Hepatocyte (in vitro differentiated cells): ENCODE data around the gene NME7. TPM values are rescaled to one million over a fixed set of nuclear protein-coding genes. Genes with fewer than 3 reads are reported as not detected.

Experiments used
- DNase-seq: peaks from one replicate; pipeline ENCODE4 v3.0.0-alpha.2; 2016; ENCODE audit warnings: low spot score
- H2AFZ ChIP-seq: fragments of 200-600 bp; sonication (generic); 2 replicates; pipeline ENCODE4 v1.6.0; 2016; ENCODE audit warnings: antibody characterized with exemption, mild to moderate bottlenecking
- H3K27ac ChIP-seq: fragments of 200-600 bp; sonication (generic); 2 replicates; pipeline ENCODE4 v1.5.1; 2016; ENCODE audit warnings: mild to moderate bottlenecking
- H3K27me3 ChIP-seq: fragments of 200-600 bp; sonication (generic); 2 replicates; pipeline ENCODE4 v1.6.1; 2016
- H3K36me3 ChIP-seq: fragments of 200-600 bp; sonication (generic); replicated peaks from 2 replicates; pipeline ENCODE4 v1.5.1; 2016; ENCODE audit warnings: low read depth; ENCODE audit not compliant: insufficient read depth
- H3K4me1 ChIP-seq: fragments of 200-600 bp; sonication (generic); 2 replicates; pipeline ENCODE4 v1.5.1; 2016; ENCODE audit warnings: mild to moderate bottlenecking, moderate library complexity; ENCODE audit not compliant: insufficient read depth
- H3K4me2 ChIP-seq: fragments of 200-600 bp; sonication (generic); 2 replicates; pipeline ENCODE4 v1.6.0; 2016
- H3K4me3 ChIP-seq: fragments of 200-600 bp; sonication (generic); 2 replicates; pipeline ENCODE4 v1.5.1; 2016; ENCODE audit warnings: mild to moderate bottlenecking
- H3K79me2 ChIP-seq: fragments of 200-600 bp; sonication (generic); 2 replicates; pipeline ENCODE4 v1.6.0; 2017; ENCODE audit warnings: mild to moderate bottlenecking
- H3K9me2 ChIP-seq: fragments of 200-600 bp; sonication (generic); replicated peaks from 2 replicates; pipeline ENCODE4 v1.6.0; 2017; ENCODE audit warnings: mild to moderate bottlenecking; ENCODE audit not compliant: insufficient read depth
- H3K9me3 ChIP-seq: fragments of 200-600 bp; sonication (generic); 2 replicates; pipeline ENCODE4 v1.5.1; 2016; ENCODE audit warnings: low read depth, mild to moderate bottlenecking
- H4K20me1 ChIP-seq: fragments of 200-600 bp; sonication (generic); 2 replicates; pipeline ENCODE4 v1.6.0; 2016; ENCODE audit warnings: mild to moderate bottlenecking; ENCODE audit not compliant: insufficient read depth, poor library complexity, severe bottlenecking
- CTCF ChIP-seq: fragments of 200-600 bp; sonication (generic); IDR thresholded peaks from 2 replicates; pipeline ENCODE4 v1.5.1; 2016; ENCODE audit warnings: antibody characterized with exemption, mild to moderate bottlenecking; ENCODE audit not compliant: poor library complexity
- EZH2 ChIP-seq: fragments of 200-600 bp; sonication (generic); IDR thresholded peaks from 2 replicates; pipeline ENCODE4 v1.6.1; 2016; ENCODE audit warnings: antibody characterized with exemption, mild to moderate bottlenecking, borderline replicate concordance
- EZH2phosphoT487 ChIP-seq: fragments of 200-600 bp; sonication (generic); IDR thresholded peaks from one replicate; pipeline ENCODE4 v1.6.1; 2018; ENCODE audit warnings: antibody characterized with exemption, mild to moderate bottlenecking, low read depth, moderate library complexity; ENCODE audit not compliant: unreplicated experiment, severe bottlenecking
- WGBS: methylation state at CpG from one replicate; pipeline ENCODE4 v1.1.6; 2016; ENCODE audit warnings: low lambda C conversion rate; ENCODE audit errors: missing lambda C conversion rate; 5-methylcytosine and 5-hydroxymethylcytosine counted together
- polyA plus RNA-seq: library from polyadenylated mRNA; unstranded; fragments of >200 nt; fragmentation: Nextera tagmentation; extraction: Ambion mirVana; gene quantifications from 2 replicates; pipeline ENCODE4 v1.2.1, GENCODE V29; 2016
- total RNA-seq: library from RNA; depleted of rRNA; stranded (reverse); fragments of >200 nt; gene quantifications from 2 replicates; pipeline ENCODE4 v1.2.3, GENCODE V29; 2014

Gene NME7
- total and polyA plus RNA-seq, 2 experiments from 2014 or later: 13.7 to 76.5 TPM

- no peak for DNase-seq
- Histone ChIP-seq H3K27ac (no peak overlapping the region), H3K4me2 (no peak overlapping the region), H3K9me3 (no peaks in the 10 kb centered on the region), H4K20me1 (no peaks in the 10 kb centered on the region), H2AFZ (no peak overlapping the region), H3K36me3 (no peaks in the 10 kb centered on the region), H3K27me3 (no peaks in the 10 kb centered on the region), H3K4me3 (no peak overlapping the region), H3K9me2 (no peaks in the 10 kb centered on the region), H3K4me1 (no peaks in the 10 kb centered on the region), H3K79me2 (peaks cover 21% of the 10 kb centered on the region)
- 92% methylated on average over 7 of the region's 7 CpGs for WGBS
- TF ChIP-seq EZH2 (no peak), EZH2phosphoT487 (no peak), CTCF (no peak)
These were observed 6.3 kb downstream of the NME7 start for GRCh38 chr1:169361281-169361680.

- H2AFZ ChIP-seq: no peak overlapping the region
- no peaks in the 10 kb centered on the region for H3K9me3 ChIP-seq
- H3K27ac ChIP-seq: no peak overlapping the region
- no peak for DNase-seq
- H3K4me2 ChIP-seq: no peak overlapping the region
- TF ChIP-seq EZH2phosphoT487 (no peak), EZH2 (no peak), CTCF (no peak)
- H3K9me2 ChIP-seq: no peaks in the 10 kb centered on the region
- no peaks in the 10 kb centered on the region for H4K20me1 ChIP-seq
- 95% methylated on average over 1 of the region's 1 CpG for WGBS
- H3K27me3 ChIP-seq: no peaks in the 10 kb centered on the region
- H3K4me3 ChIP-seq: no peak overlapping the region
- peaks cover 13% of the 10 kb centered on the region for H3K79me2 ChIP-seq
- H3K36me3 ChIP-seq: no peaks in the 10 kb centered on the region
- H3K4me1 ChIP-seq: no peaks in the 10 kb centered on the region
These were observed 7.2 kb downstream of the NME7 start for GRCh38 chr1:169360415-169360814.

- DNase-seq: peak; percentile 74
- H3K4me3 ChIP-seq: no peak overlapping the region
- H3K4me2 ChIP-seq: no peak overlapping the region
These were observed 19.1 kb downstream of the NME7 start for GRCh38 chr1:169348383-169349036.

More at GRCh38 chr1:169348383-169349036, 19.1 kb downstream of the NME7 start:
- peak; percentile 71 for TF ChIP-seq CTCF
- TF ChIP-seq EZH2: no peak
- Histone ChIP-seq H3K79me2 (peaks cover 10% of the 10 kb centered on the region), H3K4me1 (peaks cover 13% of the 10 kb centered on the region), H3K9me2 (no peaks in the 10 kb centered on the region), H3K36me3 (no peaks in the 10 kb centered on the region), H3K9me3 (no peaks in the 10 kb centered on the region), H4K20me1 (no peaks in the 10 kb centered on the region), H2AFZ (no peak overlapping the region), H3K27ac (no peak overlapping the region), H3K27me3 (no peaks in the 10 kb centered on the region)
- WGBS: 41% methylated on average over 5 of the region's 5 CpGs
